DOHH2 (cell line): ENCODE data around the gene MLST8.

Experiments used
- EZH2phosphoT487 ChIP-seq: fragments of 200-600 bp; sonication (generic); IDR thresholded peaks from 2 replicates; pipeline ENCODE4 v1.6.1; 2017; ENCODE audit warnings: borderline replicate concordance, mild to moderate bottlenecking, antibody characterized with exemption, low read length, moderate library complexity, mixed read lengths
- TF ChIP-seq, protein P1 (sequence below): fragments of 200-600 bp; sonication (generic); IDR thresholded peaks from one replicate; pipeline ENCODE4 v1.5.1; 2014; ENCODE audit warnings: antibody characterized with exemption, mild to moderate bottlenecking, low read depth, low read length; ENCODE audit not compliant: poor library complexity, severe bottlenecking

DNA sequence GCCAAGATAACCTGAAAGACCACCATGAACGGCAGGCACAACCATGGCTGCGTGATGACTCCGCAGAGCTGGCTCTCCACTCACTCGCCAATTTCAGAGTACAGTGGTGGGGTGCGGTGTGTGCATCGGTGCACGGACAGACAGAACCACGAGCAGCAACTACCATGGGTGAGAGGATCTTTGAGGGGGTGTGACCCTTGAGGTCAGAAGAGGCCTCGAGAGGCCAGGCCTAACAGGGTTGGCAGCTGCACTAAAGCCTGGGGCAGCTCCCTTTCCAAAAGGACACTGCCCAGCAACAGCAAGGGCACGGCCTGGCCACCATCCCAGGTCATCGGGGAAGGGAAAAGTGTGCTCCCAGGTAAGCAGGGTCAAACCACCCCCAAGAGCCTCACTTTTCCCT lies 48.0 kb downstream of the MLST8 start:
- TF ChIP-seq, protein P1, sequence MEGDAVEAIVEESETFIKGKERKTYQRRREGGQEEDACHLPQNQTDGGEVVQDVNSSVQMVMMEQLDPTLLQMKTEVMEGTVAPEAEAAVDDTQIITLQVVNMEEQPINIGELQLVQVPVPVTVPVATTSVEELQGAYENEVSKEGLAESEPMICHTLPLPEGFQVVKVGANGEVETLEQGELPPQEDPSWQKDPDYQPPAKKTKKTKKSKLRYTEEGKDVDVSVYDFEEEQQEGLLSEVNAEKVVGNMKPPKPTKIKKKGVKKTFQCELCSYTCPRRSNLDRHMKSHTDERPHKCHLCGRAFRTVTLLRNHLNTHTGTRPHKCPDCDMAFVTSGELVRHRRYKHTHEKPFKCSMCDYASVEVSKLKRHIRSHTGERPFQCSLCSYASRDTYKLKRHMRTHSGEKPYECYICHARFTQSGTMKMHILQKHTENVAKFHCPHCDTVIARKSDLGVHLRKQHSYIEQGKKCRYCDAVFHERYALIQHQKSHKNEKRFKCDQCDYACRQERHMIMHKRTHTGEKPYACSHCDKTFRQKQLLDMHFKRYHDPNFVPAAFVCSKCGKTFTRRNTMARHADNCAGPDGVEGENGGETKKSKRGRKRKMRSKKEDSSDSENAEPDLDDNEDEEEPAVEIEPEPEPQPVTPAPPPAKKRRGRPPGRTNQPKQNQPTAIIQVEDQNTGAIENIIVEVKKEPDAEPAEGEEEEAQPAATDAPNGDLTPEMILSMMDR: no peak
- no peak for TF ChIP-seq EZH2phosphoT487
